Loucy (cell line): ENCODE results near the gene VSIG8.

Source experiments
- CTCF ChIP-seq: fragments of 200-600 bp; sonication (generic); conservative IDR thresholded peaks from 2 replicates; pipeline ENCODE4 v1.5.1; 2014; ENCODE audit warnings: mild to moderate bottlenecking, antibody characterized with exemption, low read length
- EZH2phosphoT487 ChIP-seq: fragments of 200-600 bp; IDR thresholded peaks from 2 replicates; pipeline ENCODE4 v1.6.1; 2018; ENCODE audit warnings: antibody characterized with exemption, mild to moderate bottlenecking, moderate library complexity, borderline replicate concordance

- TF ChIP-seq EZH2phosphoT487 (no peak), CTCF (no peak)
These were observed 6.7 kb upstream of the VSIG8 start for GRCh38 chr1:159869173-159869572.
